Endodermal cell (in vitro differentiated cells): ENCODE measurements around the gene PTPN11. TPM values are rescaled to one million over a fixed set of nuclear protein-coding genes. Genes with fewer than 3 reads are reported as not detected.

ENCODE experiments used
- DNase-seq: peaks from one replicate; pipeline ENCODE4 v3.0.0-alpha.2; 2017
- H3K27ac ChIP-seq: 2 replicates; pipeline ENCODE4 v1.5.1; 2013; ENCODE audit warnings: mild to moderate bottlenecking, low read depth, low read length, moderate library complexity
- H3K27me3 ChIP-seq: 2 replicates; pipeline ENCODE4 v1.6.1; 2013; ENCODE audit warnings: mild to moderate bottlenecking, low read length, moderate library complexity; ENCODE audit not compliant: insufficient read depth, control insufficient read depth, poor library complexity, severe bottlenecking
- H3K36me3 ChIP-seq: 2 replicates; pipeline ENCODE4 v1.7.0; 2013; ENCODE audit warnings: mild to moderate bottlenecking, low read length, moderate library complexity; ENCODE audit not compliant: control insufficient read depth, insufficient read depth
- H3K4me1 ChIP-seq: one replicate; pipeline ENCODE4 v1.7.0; 2013; ENCODE audit warnings: low read length; ENCODE audit not compliant: control insufficient read depth, insufficient read depth
- H3K4me3 ChIP-seq: 2 replicates; pipeline ENCODE4 v1.5.1; 2013; ENCODE audit warnings: mild to moderate bottlenecking, low read length, moderate library complexity
- H3K9ac ChIP-seq: 2 replicates; pipeline ENCODE4 v1.6.1; 2013; ENCODE audit warnings: mild to moderate bottlenecking, low read length, moderate library complexity; ENCODE audit not compliant: poor library complexity, severe bottlenecking; ENCODE audit errors: extremely low read depth
- H3K9me3 ChIP-seq: 2 replicates; pipeline ENCODE4 v1.6.1; 2013; ENCODE audit warnings: mild to moderate bottlenecking, low read length, moderate library complexity; ENCODE audit not compliant: control insufficient read depth
- H3K27ac Mint-ChIP-seq: 2 replicates; pipeline ENCODE4 v1.8.0; 2020; ENCODE audit warnings: mixed read lengths
- H3K27me3 Mint-ChIP-seq: 2 replicates; pipeline ENCODE4 v1.8.0; 2021; ENCODE audit warnings: mild to moderate bottlenecking, mixed read lengths; ENCODE audit not compliant: insufficient read depth
- H3K36me3 Mint-ChIP-seq: 2 replicates; pipeline ENCODE4 v1.8.0; 2020; ENCODE audit warnings: low read depth, mixed read lengths
- H3K4me1 Mint-ChIP-seq: 2 replicates; pipeline ENCODE4 v1.8.0; 2020; ENCODE audit warnings: mixed read lengths
- H3K4me3 Mint-ChIP-seq: 2 replicates; pipeline ENCODE4 v1.8.0; 2020; ENCODE audit warnings: mild to moderate bottlenecking, moderate library complexity, mixed read lengths
- H3K9me3 Mint-ChIP-seq: 2 replicates; pipeline ENCODE4 v1.8.0; 2020; ENCODE audit warnings: mild to moderate bottlenecking, mixed read lengths
- CTCF ChIP-seq: fragments of 200-600 bp; sonication (generic); conservative IDR thresholded peaks from 2 replicates; pipeline ENCODE4 v1.5.0; 2021; ENCODE audit warnings: antibody characterized with exemption, mild to moderate bottlenecking
- WGBS, 2 experiments: methylation state at CpG; one replicate each; pipeline versions ENCODE4 v1.1.5 to v1.1.7; 2013; ENCODE audit warnings: missing lambda C conversion rate in 2 of 2, mixed read lengths in 1 of 2; ENCODE audit not compliant: insufficient coverage in 1 of 2, insufficient read length in 1 of 2; 5-methylcytosine and 5-hydroxymethylcytosine counted together
- total RNA-seq, 2 donors: library from RNA; stranded (reverse); fragmentation: NEBNext Ultra II Directional in 1 of 2; extraction: Animal tissue kit (Norgen Biotek cat#: 25700) in 1 of 2; gene quantifications; 2 replicates in 1 of 2; 3 replicates in 1 of 2; pipeline ENCODE4 v1.2.1, GENCODE V29; 2021

Gene PTPN11
- total RNA-seq, 2 donors from 2014 or later: 98.2 to 106 TPM

- Mint-ChIP-seq H3K27me3 (no peaks in the 10 kb centered on the region), H3K4me3 (no peak overlapping the region), H3K4me1 (peaks cover 6% of the 10 kb centered on the region), H3K27ac (peak overlapping the region; percentile 85), H3K36me3 (peaks cover 48% of the 10 kb centered on the region), H3K9me3 (no peaks in the 10 kb centered on the region)
- Histone ChIP-seq H3K9me3 (no peaks in the 10 kb centered on the region), H3K4me3 (no peak overlapping the region), H3K4me1 (no peaks in the 10 kb centered on the region), H3K27me3 (no peaks in the 10 kb centered on the region), H3K36me3 (peaks cover 58% of the 10 kb centered on the region), H3K27ac (no peak overlapping the region), H3K9ac (no peak overlapping the region)
- 87 to 88% methylated on average over 2 to 4 of the region's 4 CpGs for WGBS, 2 experiments
- peak; percentile 61 for DNase-seq
- TF ChIP-seq CTCF: peak; percentile 74
Observed at GRCh38 chr12:112473056-112473455, 54.3 kb downstream of the PTPN11 start.

DNA sequence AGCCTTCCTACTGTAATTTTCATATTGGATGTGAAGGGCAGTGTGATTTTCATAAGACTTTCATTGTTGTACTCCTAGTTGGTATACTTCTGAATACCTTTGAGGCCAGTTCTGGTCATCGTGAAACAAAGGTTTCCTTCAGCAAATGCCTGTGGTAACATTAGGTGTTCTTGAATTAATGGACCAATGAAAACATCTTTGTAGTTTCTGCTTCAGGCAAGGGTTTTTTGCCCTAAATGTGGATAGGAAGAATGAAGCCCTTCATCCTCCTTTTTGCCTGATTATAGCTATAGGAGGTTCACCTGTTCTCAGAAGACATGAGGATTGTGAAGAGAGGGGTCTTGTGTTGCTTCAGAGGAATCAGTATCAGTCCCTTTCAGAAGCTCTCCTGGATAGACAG is 60.7 kb downstream of the PTPN11 start:
- no peaks in the 10 kb centered on the region for H3K9me3 Mint-ChIP-seq
- H3K4me3 Mint-ChIP-seq: no peak overlapping the region
- H3K9ac ChIP-seq: no peak overlapping the region
- no peak for DNase-seq
- H3K4me1 Mint-ChIP-seq: no peaks in the 10 kb centered on the region
- no peaks in the 10 kb centered on the region for H3K27me3 Mint-ChIP-seq
- H3K27me3 ChIP-seq: no peaks in the 10 kb centered on the region
- H3K9me3 ChIP-seq: peaks cover 5% of the 10 kb centered on the region
- no peaks in the 10 kb centered on the region for H3K4me1 ChIP-seq
- TF ChIP-seq CTCF: no peak
- WGBS, 2 experiments: 96 to 100% methylated on average over 1 of the region's 1 CpG
- peaks cover 85% of the 10 kb centered on the region for H3K36me3 Mint-ChIP-seq
- H3K27ac ChIP-seq: no peak overlapping the region
- H3K27ac Mint-ChIP-seq: no peak overlapping the region
- peaks cover 94% of the 10 kb centered on the region for H3K36me3 ChIP-seq
- H3K4me3 ChIP-seq: no peak overlapping the region

DNA sequence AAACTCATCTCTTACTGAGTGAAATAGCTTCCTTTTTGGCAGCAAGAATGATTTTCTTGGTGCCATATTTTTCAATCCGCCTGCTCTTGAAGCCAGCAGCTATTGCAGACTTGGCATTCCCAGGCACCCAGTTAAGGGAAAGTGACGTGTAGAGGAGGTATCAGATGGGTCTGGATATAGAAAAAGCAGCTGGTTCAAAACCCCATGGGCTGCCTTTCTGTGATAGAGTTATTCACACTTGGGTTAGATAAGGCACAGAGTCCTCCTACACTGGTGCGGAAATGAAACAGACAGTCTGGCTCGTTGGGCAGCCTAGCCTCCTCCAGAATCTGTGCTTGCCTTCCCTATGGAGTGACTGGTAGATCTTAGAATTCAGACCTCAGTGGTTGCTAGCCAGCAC is 62.2 kb downstream of the PTPN11 start:
- Mint-ChIP-seq H3K4me3 (no peak overlapping the region), H3K36me3 (peaks cover 82% of the 10 kb centered on the region)

More for the DNA sequence above, 62.2 kb downstream of the PTPN11 start:
- no peak overlapping the region for H3K27ac ChIP-seq
- H3K36me3 ChIP-seq: peaks cover 91% of the 10 kb centered on the region
- H3K9me3 ChIP-seq: peaks cover 5% of the 10 kb centered on the region
- TF ChIP-seq CTCF: no peak
- Mint-ChIP-seq H3K27ac (no peak overlapping the region), H3K27me3 (no peaks in the 10 kb centered on the region), H3K4me1 (no peaks in the 10 kb centered on the region), H3K9me3 (no peaks in the 10 kb centered on the region)
- H3K27me3 ChIP-seq: no peaks in the 10 kb centered on the region
- 97 to 100% methylated on average over 3 to 4 of the region's 4 CpGs for WGBS, 2 experiments
- no peaks in the 10 kb centered on the region for H3K4me1 ChIP-seq
- no peak overlapping the region for H3K9ac ChIP-seq
- DNase-seq: no peak
- no peak overlapping the region for H3K4me3 ChIP-seq
